Body of pancreas (tissue), 4 donors: ENCODE measurements around the gene TFEC. TPM values are rescaled to one million over a fixed set of nuclear protein-coding genes. Genes with fewer than 3 reads are reported as not detected.

Experiments
- ATAC-seq: fragments of 150-250 bp; one replicate; pipeline ENCODE4 v1.9.1; 2016
- DNase-seq, 4 donors: peaks; one replicate each; pipeline ENCODE4 v3.0.0-alpha.2; 2019
- H3K27ac ChIP-seq, 4 donors: fragments of 200-600 bp; sonication (generic); 1 replicate in 3 of 4; 2 replicates in 1 of 4; pipeline versions ENCODE4 v1.5.1 to v1.6.1; 2016 to 2019; ENCODE audit warnings: mild to moderate bottlenecking in 1 of 4, mixed read lengths in 1 of 4, moderate library complexity in 1 of 4
- H3K27me3 ChIP-seq, 2 donors: fragments of 200-600 bp; sonication (generic); one replicate each; pipeline ENCODE4 v1.6.0; 2016; ENCODE audit warnings: mild to moderate bottlenecking in 1 of 2
- H3K36me3 ChIP-seq, 2 donors: fragments of 200-600 bp; sonication (generic); replicated peaks in 1 of 2; 2 replicates each; pipeline ENCODE4 v1.5.1; 2016; ENCODE audit warnings: low read depth in 2 of 2; ENCODE audit not compliant: insufficient read depth in 1 of 2
- H3K4me1 ChIP-seq: fragments of 200-600 bp; sonication (generic); one replicate; pipeline ENCODE4 v1.6.0; 2016
- H3K4me3 ChIP-seq, 2 donors: fragments of 200-600 bp; sonication (generic); 1 replicate in 1 of 2; 2 replicates in 1 of 2; pipeline ENCODE4 v1.5.1; 2016 to 2019
- H3K9me3 ChIP-seq, 3 donors: fragments of 200-600 bp; sonication (generic); 1 replicate in 2 of 3; 2 replicates in 1 of 3; pipeline ENCODE4 v1.5.1; 2016
- POLR2A ChIP-seq, 3 donors: fragments of 450-650 bp; IDR thresholded peaks; one replicate each; pipeline ENCODE4 v1.6.1; 2016; ENCODE audit warnings: antibody characterized with exemption in 3 of 3, mild to moderate bottlenecking in 2 of 3
- WGBS, 2 donors: methylation state at CpG; one replicate each; pipeline ENCODE4 v1.1.5; 2017; 5-methylcytosine and 5-hydroxymethylcytosine counted together
- intact Hi-C: fragments of 100-400 bp; cut with DNase I; formaldehyde crosslinking; loops from one replicate; pipeline ENCODE4 v1.15.1; 2023
- total RNA-seq, 2 donors: library from RNA; depleted of rRNA; stranded (reverse); fragments of >200 nt; gene quantifications; one replicate each; pipeline ENCODE4 v1.1.0, GENCODE V29; 2016
- TF ChIP-seq, protein P1 (sequence below), 7 experiments: fragments of 450-650 bp in 4 of 7; fragments of 200-600 bp in 3 of 7; sonication (generic) in 3 of 7; IDR thresholded peaks; one replicate each; pipeline ENCODE4 v1.5.1; 2016 to 2019; ENCODE audit warnings: antibody characterized with exemption in 7 of 7

Gene TFEC
- total RNA-seq, 2 donors from 2014 or later = 0.33 to 2.3 TPM

DNA sequence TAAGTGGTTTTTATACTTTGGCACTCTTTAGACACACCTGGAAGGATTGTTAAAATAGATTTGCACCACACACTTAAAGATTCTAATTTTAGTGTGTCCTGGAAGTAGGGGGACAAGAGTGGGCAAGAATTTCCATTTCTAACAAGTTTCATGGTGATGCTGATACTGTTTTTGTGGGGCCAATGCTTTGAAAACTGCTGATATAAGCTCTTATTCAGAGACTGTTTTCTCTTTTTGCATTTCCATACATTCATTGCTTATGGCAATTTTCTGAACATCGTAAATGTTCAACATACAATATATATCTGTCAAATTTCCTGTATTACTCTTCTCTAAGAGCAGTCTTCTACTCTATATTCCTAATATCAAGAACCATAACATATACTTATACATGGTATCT lies 79.0 kb downstream of the TFEC start:
- H3K9me3 ChIP-seq = no peaks in the 10 kb centered on the region
- no peaks in the 10 kb centered on the region for H3K36me3 ChIP-seq
- H3K27ac ChIP-seq = no peak overlapping the region
- TF ChIP-seq POLR2A (IDR thresholded peaks at IDR 0.05) = no peak
- TF ChIP-seq, protein P1, sequence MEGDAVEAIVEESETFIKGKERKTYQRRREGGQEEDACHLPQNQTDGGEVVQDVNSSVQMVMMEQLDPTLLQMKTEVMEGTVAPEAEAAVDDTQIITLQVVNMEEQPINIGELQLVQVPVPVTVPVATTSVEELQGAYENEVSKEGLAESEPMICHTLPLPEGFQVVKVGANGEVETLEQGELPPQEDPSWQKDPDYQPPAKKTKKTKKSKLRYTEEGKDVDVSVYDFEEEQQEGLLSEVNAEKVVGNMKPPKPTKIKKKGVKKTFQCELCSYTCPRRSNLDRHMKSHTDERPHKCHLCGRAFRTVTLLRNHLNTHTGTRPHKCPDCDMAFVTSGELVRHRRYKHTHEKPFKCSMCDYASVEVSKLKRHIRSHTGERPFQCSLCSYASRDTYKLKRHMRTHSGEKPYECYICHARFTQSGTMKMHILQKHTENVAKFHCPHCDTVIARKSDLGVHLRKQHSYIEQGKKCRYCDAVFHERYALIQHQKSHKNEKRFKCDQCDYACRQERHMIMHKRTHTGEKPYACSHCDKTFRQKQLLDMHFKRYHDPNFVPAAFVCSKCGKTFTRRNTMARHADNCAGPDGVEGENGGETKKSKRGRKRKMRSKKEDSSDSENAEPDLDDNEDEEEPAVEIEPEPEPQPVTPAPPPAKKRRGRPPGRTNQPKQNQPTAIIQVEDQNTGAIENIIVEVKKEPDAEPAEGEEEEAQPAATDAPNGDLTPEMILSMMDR (IDR thresholded peaks at IDR 0.05) = no peak
- H3K4me1 ChIP-seq = no peaks in the 10 kb centered on the region
- intact Hi-C loops = no loop called here
- DNase-seq (no peak), ATAC-seq (no peak)
- no peak overlapping the region for H3K4me3 ChIP-seq
- WGBS, 2 donors = 89 to 95% methylated on average over 1 of the region's 1 CpG
- H3K27me3 ChIP-seq = no peaks in the 10 kb centered on the region

DNA sequence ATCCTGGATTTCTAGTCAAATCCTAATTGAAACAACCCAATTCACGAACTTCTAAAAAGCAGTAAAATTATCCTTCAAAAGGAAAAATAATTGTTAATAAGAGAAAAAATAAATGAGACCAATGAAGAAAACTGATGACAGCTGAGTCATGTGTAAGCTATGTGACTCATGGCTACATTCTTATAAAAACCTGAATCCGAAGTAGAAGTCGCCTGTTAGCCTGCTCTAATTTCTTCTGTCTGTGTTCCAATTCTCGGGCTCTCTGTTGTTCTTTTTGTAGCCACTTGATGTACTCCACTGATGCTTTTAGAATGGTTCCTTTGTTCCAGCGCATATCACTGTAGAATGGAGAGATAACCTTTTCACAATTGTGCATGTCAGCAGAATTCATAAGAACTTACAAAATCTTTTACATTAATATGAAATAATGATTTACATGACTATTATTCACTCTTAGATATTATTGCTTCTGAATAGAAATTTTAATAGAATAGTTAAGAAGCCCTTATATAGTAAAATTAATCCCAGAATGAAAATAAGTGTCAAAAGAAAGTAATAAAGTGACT lies 88.8 kb downstream of the TFEC start:
- no peak for ATAC-seq
- intact Hi-C loops = no loop called here

DNA sequence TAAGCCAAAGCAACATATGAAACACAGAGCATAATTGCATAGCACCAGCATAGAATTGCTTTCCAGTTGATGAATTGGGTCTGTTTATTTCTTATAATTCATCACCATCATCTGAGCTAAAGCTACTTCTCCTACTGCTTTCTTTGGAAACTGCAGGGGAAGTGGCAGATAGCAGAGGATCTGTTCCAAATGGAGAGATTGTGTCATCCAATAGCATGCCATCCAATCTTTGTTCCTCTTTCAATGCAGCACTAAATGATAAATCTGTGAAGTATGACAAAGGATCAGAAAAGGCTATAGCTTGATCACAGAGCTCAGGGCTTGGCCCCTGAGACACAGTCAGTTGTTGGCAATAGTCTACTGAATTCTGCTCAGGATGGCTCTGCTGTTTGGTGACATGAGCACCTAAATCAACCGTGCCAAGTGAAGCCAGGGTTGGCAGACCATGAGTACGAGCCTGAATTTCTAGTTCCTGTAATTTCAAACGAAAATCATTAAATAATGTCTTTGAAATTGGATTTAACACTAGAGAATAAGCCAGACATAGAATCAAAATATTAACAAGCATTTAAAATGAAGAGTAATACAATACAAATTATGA lies 90.0 kb downstream of the TFEC start:
- WGBS, 2 donors = 73 to 80% methylated on average over 3 of the region's 3 CpGs
- no peak for DNase-seq
- Histone ChIP-seq H3K4me3 (no peak overlapping the region), H3K4me1 (no peaks in the 10 kb centered on the region), H3K27ac (no peak overlapping the region), H3K9me3 (no peaks in the 10 kb centered on the region), H3K27me3 (no peaks in the 10 kb centered on the region), H3K36me3 (no peaks in the 10 kb centered on the region)
- intact Hi-C loops = no loop called here
- TF ChIP-seq, protein P1 (IDR thresholded peaks at IDR 0.05) = no peak
- TF ChIP-seq POLR2A (IDR thresholded peaks at IDR 0.05) = no peak
- no peak for ATAC-seq

More for the DNA sequence above, 88.8 kb downstream of the TFEC start:
- DNase-seq = no peak
- TF ChIP-seq, protein P1 (IDR thresholded peaks at IDR 0.05) = no peak
- TF ChIP-seq POLR2A (IDR thresholded peaks at IDR 0.05) = no peak
- Histone ChIP-seq H3K36me3 (no peaks in the 10 kb centered on the region), H3K9me3 (no peaks in the 10 kb centered on the region), H3K4me3 (no peak overlapping the region), H3K27ac (no peak overlapping the region), H3K27me3 (no peaks in the 10 kb centered on the region), H3K4me1 (no peaks in the 10 kb centered on the region)
- WGBS, 2 donors = 61 to 76% methylated on average over 5 of the region's 5 CpGs

DNA sequence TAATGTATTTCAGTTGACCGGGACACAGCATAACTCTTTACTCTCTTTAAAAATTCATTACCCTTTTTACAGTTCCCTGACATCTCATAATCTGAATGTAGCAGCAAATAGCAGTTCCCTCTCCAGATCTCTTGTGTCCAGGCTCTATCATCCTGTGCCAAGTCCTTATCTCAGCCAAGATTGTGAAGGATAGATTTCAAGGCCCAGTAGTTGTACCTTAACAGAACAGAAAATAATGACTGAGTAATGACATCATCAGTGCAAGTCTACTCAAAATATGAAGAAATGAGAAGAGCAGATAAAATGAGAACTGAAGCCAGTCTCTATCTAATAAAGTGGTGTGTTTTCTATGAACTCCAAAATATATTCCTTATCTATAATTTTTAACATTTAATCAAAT lies 92.6 kb downstream of the TFEC start:
- DNase-seq (no peak), ATAC-seq (no peak)
- 80 to 92% methylated on average over 1 of the region's 1 CpG for WGBS, 2 donors
- no peak for TF ChIP-seq POLR2A (IDR thresholded peaks at IDR 0.05)
- Histone ChIP-seq H3K36me3 (no peaks in the 10 kb centered on the region), H3K9me3 (no peaks in the 10 kb centered on the region), H3K27ac (no peak overlapping the region), H3K27me3 (no peaks in the 10 kb centered on the region), H3K4me3 (no peak overlapping the region), H3K4me1 (no peaks in the 10 kb centered on the region)
- intact Hi-C loops = no loop called here

DNA sequence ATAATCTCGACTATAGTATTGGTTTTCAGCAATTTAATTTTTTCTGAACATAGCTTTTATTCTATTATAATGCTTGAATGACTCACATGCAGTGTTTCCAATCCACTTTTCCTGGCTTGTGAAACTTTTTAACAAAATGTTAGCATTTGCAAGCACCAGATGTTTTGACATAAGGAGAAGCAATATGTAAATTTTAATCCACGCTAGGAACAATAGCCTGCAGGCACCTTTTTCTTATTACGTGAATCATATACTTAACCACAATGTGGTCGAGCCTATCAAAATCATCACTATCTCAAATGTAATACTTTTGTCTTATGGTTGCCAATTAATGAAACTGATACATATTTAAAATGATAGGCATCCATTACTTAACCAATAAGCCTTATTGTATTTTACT lies 97.1 kb downstream of the TFEC start:
- no peak for TF ChIP-seq POLR2A (IDR thresholded peaks at IDR 0.05)
- TF ChIP-seq, protein P1 (IDR thresholded peaks at IDR 0.05) = no peak
- H3K4me3 ChIP-seq = no peak overlapping the region
- no peaks in the 10 kb centered on the region for H3K9me3 ChIP-seq
- intact Hi-C loops = no loop called here
- no peaks in the 10 kb centered on the region for H3K36me3 ChIP-seq
- H3K4me1 ChIP-seq = no peaks in the 10 kb centered on the region
- no peaks in the 10 kb centered on the region for H3K27me3 ChIP-seq
- ATAC-seq (no peak), DNase-seq (no peak)
- H3K27ac ChIP-seq = no peak overlapping the region
- 63 to 64% methylated on average over 4 of the region's 4 CpGs for WGBS, 2 donors
